M059J (cell line): Measurements from ENCODE around the gene BEST4. TPM values are rescaled to one million over a fixed set of nuclear protein-coding genes. Genes with fewer than 3 reads are reported as not detected.
A peak's percentile ranks its signal among the peaks of the same experiment; 100 is the strongest.
"Not testable (repeated sequence)": the region's sequence is repeated elsewhere in the genome, so short reads cannot be mapped to it uniquely, and the experiment has no call there.

ENCODE experiments used
- DNase-seq: peaks from one replicate; pipeline ENCODE4 v3.0.0-alpha.2; 2012; ENCODE audit warnings: low read depth
- total RNA-seq: library from RNA; depleted of rRNA; stranded (reverse); fragments of >200 nt; shearing (Covaris generic); gene quantifications from 2 replicates; pipeline ENCODE4 v1.2.3, GENCODE V29; 2014; rRNA removed

Gene BEST4
- 0.05 and 0.57 TPM in 2 replicates for total RNA-seq

- no peak for DNase-seq
These were observed at the start of gene BEST4 for GRCh38 chr1:44788120-44788860. Gene BEST4, minus strand, starts transcription at chr1:44788170. Its CDS starts 465 bp downstream, at chr1:44787705.

- DNase-seq = peak; percentile 75
These were observed 48.0 kb upstream of the BEST4 start for GRCh38 chr1:44835738-44836675.

GRCh38 chr1:44834328-44834727, 46.4 kb upstream of the BEST4 start:
- no peak for DNase-seq

- no peak for DNase-seq
These were observed 44.2 kb upstream of the BEST4 start for GRCh38 chr1:44832056-44832705.

DNA sequence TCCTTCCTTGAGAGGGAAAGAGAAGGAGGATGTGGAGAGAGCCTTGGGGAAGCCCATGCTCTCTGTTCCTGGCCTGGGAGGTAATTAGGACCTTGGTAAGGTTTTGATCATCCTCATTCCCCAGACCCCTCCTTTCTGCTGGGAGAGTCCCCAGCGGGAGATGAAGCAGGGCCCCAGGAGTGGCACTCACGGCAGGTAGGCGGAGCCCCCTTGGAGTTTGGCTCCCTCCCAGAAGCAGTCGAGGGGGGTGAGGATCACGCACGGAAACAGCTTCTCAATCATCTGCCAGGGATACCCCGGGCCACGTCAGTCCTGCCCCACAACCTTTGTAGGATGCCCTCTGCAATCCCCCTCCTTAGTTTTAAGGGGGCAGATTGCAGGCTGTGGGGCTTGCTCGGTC, 43.5 kb upstream of the BEST4 start:
- DNase-seq = no peak

DNA sequence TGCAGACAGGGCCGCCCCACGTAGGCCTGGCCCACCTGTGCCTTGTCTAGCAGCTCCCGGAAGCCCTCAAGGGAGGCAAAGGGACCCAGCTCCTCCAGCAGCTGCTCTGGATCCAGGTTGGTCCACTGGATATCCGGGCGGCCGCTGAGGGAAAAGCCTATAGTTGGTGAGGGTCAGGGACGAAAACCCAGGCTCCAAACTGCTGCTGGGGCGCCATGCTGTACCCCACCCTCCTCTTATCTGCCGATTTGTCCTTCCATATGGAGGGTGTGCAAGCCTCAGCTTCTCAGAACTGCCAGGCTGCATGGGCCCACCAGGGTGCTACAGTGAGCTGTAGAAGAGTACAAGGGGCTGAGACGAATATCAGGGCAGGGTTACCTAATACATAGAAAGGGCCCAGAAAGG, 42.9 kb upstream of the BEST4 start:
- no peak for DNase-seq

DNA sequence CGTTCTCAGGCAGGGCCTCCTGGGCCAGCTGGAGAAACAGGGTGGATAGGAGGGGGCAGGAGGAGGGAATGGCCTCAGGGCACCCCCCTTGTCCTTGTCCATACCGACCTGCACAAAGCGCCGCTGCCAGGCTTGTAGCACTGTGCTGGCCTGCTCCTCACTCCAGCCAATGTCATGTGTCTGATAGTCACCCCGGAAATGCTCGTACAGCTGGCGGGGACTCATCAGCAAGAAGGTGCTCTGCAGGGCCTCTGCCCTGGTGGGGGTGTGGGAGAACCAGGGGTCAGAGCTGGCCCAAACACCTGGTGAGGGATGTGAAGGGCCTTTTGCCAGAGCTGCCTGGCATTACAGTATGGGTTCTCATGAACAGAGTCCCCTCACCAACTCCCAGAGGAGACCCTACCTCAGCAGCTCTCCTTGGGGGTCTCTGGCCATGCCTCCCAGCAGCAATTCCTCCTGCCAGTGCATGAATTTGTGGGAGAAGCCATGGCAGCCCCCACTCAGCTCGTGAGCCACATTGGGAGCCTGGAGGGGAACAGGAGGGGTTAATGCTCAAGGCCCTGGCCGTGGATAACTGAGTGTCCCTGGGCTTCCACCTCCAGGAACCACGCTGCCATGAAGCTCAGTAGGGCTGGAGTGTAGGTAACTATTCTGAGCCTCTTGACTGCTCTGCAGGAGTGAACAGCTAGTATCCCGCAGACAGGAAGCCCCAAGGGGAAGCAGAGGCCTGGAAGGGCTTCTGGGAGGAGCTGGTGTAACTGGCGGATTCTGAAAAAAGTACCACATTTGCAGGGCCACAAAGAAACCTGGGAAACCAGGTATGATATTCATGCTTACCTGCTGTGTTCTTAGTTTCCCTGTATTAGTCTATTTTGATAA, 41.8 kb upstream of the BEST4 start:
- no peak for DNase-seq

- no peak for DNase-seq
These were observed 41.0 kb upstream of the BEST4 start for GRCh38 chr1:44828841-44829440.

DNA sequence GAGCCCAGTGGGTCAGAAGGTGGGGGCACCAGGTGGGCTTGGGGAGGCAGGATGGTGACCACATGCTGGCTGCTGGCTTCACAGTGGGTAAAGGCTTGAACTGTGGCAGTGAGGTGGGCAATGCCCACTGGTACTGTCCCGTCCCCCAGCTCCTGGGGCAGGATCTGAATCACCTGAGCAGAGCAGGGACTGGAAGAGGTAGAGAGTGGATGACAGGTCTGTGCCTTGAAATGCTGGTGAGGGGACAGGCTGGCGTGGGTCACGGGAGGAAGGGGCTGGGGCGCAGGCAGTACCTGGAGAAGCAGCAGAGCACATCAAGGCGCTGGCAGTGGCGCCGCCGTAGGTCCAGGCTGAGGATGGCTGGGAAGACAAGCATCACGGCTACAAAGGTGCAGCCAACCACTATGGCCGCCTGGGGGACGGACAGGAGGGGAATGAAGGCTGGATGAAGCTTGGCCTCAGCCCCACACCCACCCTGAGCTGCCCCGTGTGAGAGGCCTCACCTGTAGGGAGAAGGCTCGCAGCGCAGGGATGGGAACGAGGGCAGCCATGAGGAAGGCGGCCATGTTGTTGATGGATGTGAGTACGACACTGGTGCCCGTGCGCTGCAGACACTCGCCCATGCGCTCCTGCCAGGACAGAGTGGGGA, 40.2 kb upstream of the BEST4 start:
- no peak for DNase-seq

GRCh38 chr1:44827197-44828002, 39.4 kb upstream of the BEST4 start:
- DNase-seq = no peak

DNA sequence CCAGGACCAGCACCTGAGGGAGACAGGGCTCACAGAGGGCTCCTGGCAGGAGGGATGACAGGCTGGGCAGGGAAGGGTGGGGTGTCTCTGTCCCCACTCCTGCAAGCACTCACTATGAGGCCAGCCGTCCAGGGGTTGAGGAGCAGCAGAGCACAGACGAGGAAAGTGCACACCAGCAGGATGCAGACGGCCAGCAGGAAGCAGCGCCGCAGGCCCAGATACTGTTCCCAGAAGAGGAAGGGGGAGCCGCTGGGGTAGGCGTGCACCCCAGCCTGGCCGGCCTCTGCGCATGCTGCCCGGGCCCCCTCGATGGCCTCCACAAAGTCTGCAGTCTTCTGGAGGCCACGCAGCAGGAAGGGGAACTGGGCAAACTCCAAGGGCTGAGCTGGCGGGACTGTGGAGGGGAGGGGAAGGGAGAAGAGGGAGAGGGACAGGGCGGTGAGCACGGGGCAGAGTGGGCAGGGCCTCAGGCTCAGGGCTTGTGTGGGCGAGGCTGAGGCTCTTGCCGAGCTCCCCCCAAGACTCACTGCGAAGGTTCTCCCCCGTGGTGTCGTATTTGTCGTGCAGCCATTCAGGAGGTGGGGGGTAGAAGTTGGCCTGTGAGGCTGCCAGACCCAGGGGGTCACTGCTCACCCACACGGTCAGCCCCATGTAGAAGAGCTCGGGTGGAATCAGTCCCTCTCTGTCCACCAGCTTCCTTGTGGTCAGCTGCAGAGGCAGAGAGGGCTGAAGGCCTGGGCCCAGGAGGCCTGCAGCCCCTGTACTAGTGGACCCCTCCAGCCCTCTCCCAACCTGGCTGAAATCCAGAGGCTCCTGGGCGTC, 38.6 kb upstream of the BEST4 start:
- no peak for DNase-seq

GRCh38 chr1:44824392-44824791, 36.4 kb upstream of the BEST4 start:
- not testable (repeated sequence) for DNase-seq

GRCh38 chr1:44822981-44823451, 35.0 kb upstream of the BEST4 start:
- DNase-seq = no peak

DNA sequence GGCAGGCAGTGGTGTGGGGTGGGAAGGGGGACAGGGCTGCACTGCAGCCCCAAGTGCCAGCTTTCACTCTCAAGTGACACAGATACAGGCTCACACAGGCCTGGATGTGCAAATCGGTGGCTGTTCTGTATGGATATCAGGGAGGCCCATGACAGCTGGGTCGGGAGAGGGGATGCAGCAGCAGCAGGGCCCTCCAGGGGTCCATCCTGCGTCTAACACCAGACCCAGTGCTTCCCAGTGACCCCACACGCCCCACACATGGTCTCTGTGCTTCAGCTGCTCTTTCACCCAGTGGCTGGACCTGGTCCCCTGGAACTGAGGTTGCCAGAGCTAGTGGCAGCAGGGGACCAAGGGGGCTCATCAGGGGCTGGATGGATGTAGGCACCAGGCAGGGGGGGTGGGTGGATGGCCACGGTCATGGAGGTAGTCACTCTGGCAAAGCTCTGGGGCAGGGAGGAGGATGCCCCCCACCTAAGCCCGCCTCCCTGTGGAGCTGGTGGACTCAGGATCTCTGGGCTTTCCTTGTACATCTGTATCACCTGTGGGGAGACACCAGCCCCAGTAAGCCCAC, 34.2 kb upstream of the BEST4 start:
- DNase-seq = no peak

GRCh38 chr1:44821240-44821715, 33.3 kb upstream of the BEST4 start:
- DNase-seq = no peak

GRCh38 chr1:44820328-44821239, 32.6 kb upstream of the BEST4 start:
- DNase-seq = no peak
